OCI-LY1 (cell line): ENCODE measurements around the gene ROCK1.

Source experiments
- H2AFZ ChIP-seq: fragments of 200-600 bp; sonication (generic), shearing (Covaris generic); 2 replicates; pipeline ENCODE4 v1.6.0; 2014; ENCODE audit warnings: antibody characterized with exemption, mild to moderate bottlenecking, low read length
- H3F3A ChIP-seq: fragments of 200-600 bp; sonication (generic), shearing (Covaris generic); 2 replicates; pipeline ENCODE4 v1.6.0; 2014; ENCODE audit warnings: mild to moderate bottlenecking, antibody characterized with exemption, low read length, moderate library complexity; ENCODE audit not compliant: insufficient read depth
- H3K27ac ChIP-seq: fragments of 200-600 bp; sonication (generic); 2 replicates; pipeline ENCODE4 v1.5.1; 2014; ENCODE audit warnings: low read length, mixed run types, mild to moderate bottlenecking, low read depth; ENCODE audit not compliant: poor library complexity, severe bottlenecking
- H3K27me3 ChIP-seq: fragments of 200-600 bp; sonication (generic); 2 replicates; pipeline ENCODE4 v1.6.0; 2014; ENCODE audit warnings: antibody characterized with exemption, mild to moderate bottlenecking, low read length, moderate library complexity; ENCODE audit not compliant: insufficient read depth
- H3K36me3 ChIP-seq: fragments of 200-600 bp; sonication (generic); 2 replicates; pipeline ENCODE4 v1.6.1; 2014; ENCODE audit warnings: mild to moderate bottlenecking, antibody characterized with exemption, low read length, moderate library complexity, mixed read lengths; ENCODE audit not compliant: insufficient read depth
- H3K4me1 ChIP-seq: fragments of 200-600 bp; sonication (generic); 2 replicates; pipeline ENCODE4 v1.5.1; 2014; ENCODE audit warnings: mild to moderate bottlenecking, low read length, moderate library complexity; ENCODE audit not compliant: insufficient read depth, severe bottlenecking
- H3K4me2 ChIP-seq: fragments of 200-600 bp; sonication (generic), shearing (Covaris generic); 2 replicates; pipeline ENCODE4 v1.6.1; 2014; ENCODE audit warnings: low read length
- H3K4me3 ChIP-seq: fragments of 200-600 bp; sonication (generic); 2 replicates; pipeline ENCODE4 v1.5.1; 2014; ENCODE audit warnings: low read length, low read depth, mild to moderate bottlenecking, mixed read lengths; ENCODE audit not compliant: poor library complexity, severe bottlenecking
- H3K79me2 ChIP-seq: fragments of 200-600 bp; shearing (Covaris generic); 2 replicates; pipeline ENCODE4 v1.6.1; 2016; ENCODE audit warnings: mixed run types, low read length, mixed read lengths; ENCODE audit not compliant: insufficient read depth
- H3K9ac ChIP-seq: fragments of 200-600 bp; sonication (generic), shearing (Covaris generic); 2 replicates; pipeline ENCODE4 v1.6.1; 2014; ENCODE audit warnings: mild to moderate bottlenecking, low read length, mixed read lengths
- H3K9me2 ChIP-seq: fragments of 200-600 bp; sonication (generic), shearing (Covaris generic); 2 replicates; pipeline ENCODE4 v1.6.1; 2014; ENCODE audit warnings: low read depth, mild to moderate bottlenecking, low read length, mixed read lengths
- H3K9me3 ChIP-seq: fragments of 200-600 bp; shearing (Covaris generic); 2 replicates; pipeline ENCODE4 v1.6.1; 2014; ENCODE audit warnings: low read length, mixed read lengths
- H4K20me1 ChIP-seq: fragments of 200-600 bp; sonication (generic), shearing (Covaris generic); 2 replicates; pipeline ENCODE4 v1.6.0; 2016; ENCODE audit warnings: mild to moderate bottlenecking, low read length; ENCODE audit not compliant: insufficient read depth
- CTCF ChIP-seq: fragments of 200-600 bp; sonication (generic), shearing (Covaris generic); IDR thresholded peaks from 2 replicates; pipeline ENCODE4 v1.5.1; 2017; ENCODE audit warnings: mild to moderate bottlenecking, antibody characterized with exemption, low read length, moderate library complexity, mixed read lengths
- EZH2 ChIP-seq: fragments of 200-600 bp; sonication (generic), shearing (Covaris generic); IDR thresholded peaks from 2 replicates; pipeline ENCODE4 v1.8.0; 2017; ENCODE audit warnings: borderline replicate concordance, mixed run types, mild to moderate bottlenecking, antibody characterized with exemption, low read length, moderate library complexity, mixed read lengths

Gene ROCK1

GRCh38 chr18:21071071-21071470 is 40.5 kb downstream of the ROCK1 start:
- H3K36me3 ChIP-seq = peaks cover 16% of the 10 kb centered on the region; the same call in 1 of the 2 replicates
- H3K9ac ChIP-seq = no peak overlapping the region
- H4K20me1 ChIP-seq = peaks cover 7% of the 10 kb centered on the region; the same call in 1 of the 2 replicates
- H3K9me2 ChIP-seq = no peaks in the 10 kb centered on the region
- peaks cover 18% of the 10 kb centered on the region for H3K4me1 ChIP-seq
- H3K9me3 ChIP-seq = no peaks in the 10 kb centered on the region
- no peaks in the 10 kb centered on the region for H3K27me3 ChIP-seq
- H3K4me2 ChIP-seq = no peak overlapping the region
- no peak overlapping the region for H2AFZ ChIP-seq
- no peaks in the 10 kb centered on the region for H3F3A ChIP-seq
- no peak overlapping the region for H3K4me3 ChIP-seq
- H3K27ac ChIP-seq = no peak overlapping the region
- H3K79me2 ChIP-seq = peaks cover 58% of the 10 kb centered on the region
- no peak for TF ChIP-seq EZH2
- TF ChIP-seq CTCF = no peak

- no peak overlapping the region for H3K4me3 ChIP-seq
- no peaks in the 10 kb centered on the region for H3K9me3 ChIP-seq
- peaks cover 16% of the 10 kb centered on the region; the same call in 1 of the 2 replicates for H3K36me3 ChIP-seq
- no peaks in the 10 kb centered on the region for H3K27me3 ChIP-seq
- peaks cover 46% of the 10 kb centered on the region for H3K79me2 ChIP-seq
- no peak overlapping the region for H2AFZ ChIP-seq
- TF ChIP-seq CTCF = no peak
- TF ChIP-seq EZH2 = no peak
- no peak overlapping the region for H3K4me2 ChIP-seq
- H4K20me1 ChIP-seq = peaks cover 4% of the 10 kb centered on the region; the same call in 1 of the 2 replicates
- no peaks in the 10 kb centered on the region for H3F3A ChIP-seq
- H3K27ac ChIP-seq = no peak overlapping the region
- H3K4me1 ChIP-seq = peaks cover 3% of the 10 kb centered on the region
- no peak overlapping the region for H3K9ac ChIP-seq
- H3K9me2 ChIP-seq = no peaks in the 10 kb centered on the region
Measured at GRCh38 chr18:21069468-21069867, 42.1 kb downstream of the ROCK1 start.

GRCh38 chr18:21064347-21064746 is 47.3 kb downstream of the ROCK1 start:
- TF ChIP-seq CTCF = no peak
- no peak for TF ChIP-seq EZH2
- Histone ChIP-seq H3K9me2 (no peaks in the 10 kb centered on the region), H4K20me1 (no peaks in the 10 kb centered on the region), H3K9ac (no peak overlapping the region), H3K36me3 (peaks cover 34% of the 10 kb centered on the region; the same call in 1 of the 2 replicates), H3K4me3 (no peak overlapping the region), H3K4me2 (no peak overlapping the region), H3F3A (no peaks in the 10 kb centered on the region), H3K79me2 (peaks cover 3% of the 10 kb centered on the region; the same call in 1 of the 2 replicates), H3K27ac (no peak overlapping the region), H3K4me1 (no peaks in the 10 kb centered on the region), H2AFZ (no peak overlapping the region), H3K9me3 (no peaks in the 10 kb centered on the region), H3K27me3 (no peaks in the 10 kb centered on the region)
